GM23338 (cell line): ENCODE measurements around the gene ABCC10.
"Not testable (repeated sequence)": the region's sequence is repeated elsewhere in the genome, so short reads cannot be mapped to it uniquely, and the experiment has no call there.

Source experiments
- CREB1 ChIP-seq: fragments of 250-450 bp; sonication (Bioruptor Pico); IDR thresholded peaks from 2 replicates; pipeline ENCODE4 v1.5.0; 2020; ENCODE audit warnings: low read depth, mild to moderate bottlenecking, moderate library complexity
- EZH2 ChIP-seq: fragments of 200-600 bp; sonication (generic); IDR thresholded peaks from one replicate; pipeline ENCODE4 v1.8.0; 2017; ENCODE audit warnings: antibody characterized with exemption, mild to moderate bottlenecking, low read depth; ENCODE audit not compliant: unreplicated experiment
- EZH2phosphoT487 ChIP-seq: fragments of 200-600 bp; sonication (generic); IDR thresholded peaks from one replicate; pipeline ENCODE4 v1.8.1; 2018; ENCODE audit warnings: antibody characterized with exemption; ENCODE audit not compliant: unreplicated experiment
- JUNB ChIP-seq: IDR thresholded peaks from one replicate; pipeline ENCODE4 v1.6.1; 2016; ENCODE audit warnings: antibody characterized with exemption; ENCODE audit not compliant: unreplicated experiment
- POLR2AphosphoS5 ChIP-seq: IDR thresholded peaks from 2 replicates; pipeline ENCODE4 v1.6.1; 2016; ENCODE audit warnings: antibody characterized with exemption, low read depth
- STAT1 ChIP-seq: IDR thresholded peaks from one replicate; pipeline ENCODE4 v1.6.1; 2016; ENCODE audit warnings: antibody characterized with exemption; ENCODE audit not compliant: unreplicated experiment
- ZNF114 ChIP-seq: fragments of 250-450 bp; sonication (Bioruptor Pico); IDR thresholded peaks from 2 replicates; pipeline ENCODE4 v1.5.0; 2020; ENCODE audit warnings: mild to moderate bottlenecking, moderate library complexity
- ZNF331 ChIP-seq: fragments of 250-450 bp; sonication (Bioruptor Pico); IDR thresholded peaks from 2 replicates; pipeline ENCODE4 v1.5.0; 2020; ENCODE audit warnings: low read depth, mild to moderate bottlenecking, moderate library complexity
- TF ChIP-seq, protein P1 (sequence below), 2 experiments: fragments of 200-600 bp in 1 of 2; sonication (generic) in 1 of 2; conservative IDR thresholded peaks; 2 replicates each; pipeline versions ENCODE4 v1.5.1 to v1.6.1; 2016 to 2017; ENCODE audit warnings: antibody characterized with exemption in 2 of 2, low read depth in 2 of 2, mild to moderate bottlenecking in 2 of 2, moderate library complexity in 1 of 2
- TF ChIP-seq, protein P2 (sequence below): IDR thresholded peaks from one replicate; pipeline ENCODE4 v1.6.1; 2018; ENCODE audit warnings: antibody characterized with exemption; ENCODE audit not compliant: unreplicated experiment
- TF ChIP-seq, protein P3 (sequence below): IDR thresholded peaks from 2 replicates; pipeline ENCODE4 v1.6.1; 2016; ENCODE audit warnings: antibody characterized with exemption

DNA sequence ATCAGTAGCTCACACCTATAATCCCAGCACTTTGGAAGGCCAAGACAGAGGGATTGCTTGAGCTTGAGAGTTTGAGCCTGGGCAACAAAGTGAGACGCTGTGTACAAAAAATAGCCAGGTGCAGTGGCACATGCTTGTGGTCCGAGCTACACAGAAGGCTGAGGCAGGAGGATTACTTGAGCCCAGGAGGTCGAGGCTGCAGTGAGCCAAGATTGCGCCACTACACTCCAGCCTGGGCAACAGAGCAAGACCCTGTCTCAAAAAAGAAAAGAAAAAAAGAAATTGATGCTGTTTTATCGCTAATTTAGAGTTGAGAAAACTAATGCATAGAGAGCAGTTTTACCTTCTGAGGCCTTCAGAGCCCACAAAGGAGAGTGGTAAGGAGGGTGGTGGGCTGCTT lies 71.0 kb downstream of the ABCC10 start:
- TF ChIP-seq, protein P1, sequence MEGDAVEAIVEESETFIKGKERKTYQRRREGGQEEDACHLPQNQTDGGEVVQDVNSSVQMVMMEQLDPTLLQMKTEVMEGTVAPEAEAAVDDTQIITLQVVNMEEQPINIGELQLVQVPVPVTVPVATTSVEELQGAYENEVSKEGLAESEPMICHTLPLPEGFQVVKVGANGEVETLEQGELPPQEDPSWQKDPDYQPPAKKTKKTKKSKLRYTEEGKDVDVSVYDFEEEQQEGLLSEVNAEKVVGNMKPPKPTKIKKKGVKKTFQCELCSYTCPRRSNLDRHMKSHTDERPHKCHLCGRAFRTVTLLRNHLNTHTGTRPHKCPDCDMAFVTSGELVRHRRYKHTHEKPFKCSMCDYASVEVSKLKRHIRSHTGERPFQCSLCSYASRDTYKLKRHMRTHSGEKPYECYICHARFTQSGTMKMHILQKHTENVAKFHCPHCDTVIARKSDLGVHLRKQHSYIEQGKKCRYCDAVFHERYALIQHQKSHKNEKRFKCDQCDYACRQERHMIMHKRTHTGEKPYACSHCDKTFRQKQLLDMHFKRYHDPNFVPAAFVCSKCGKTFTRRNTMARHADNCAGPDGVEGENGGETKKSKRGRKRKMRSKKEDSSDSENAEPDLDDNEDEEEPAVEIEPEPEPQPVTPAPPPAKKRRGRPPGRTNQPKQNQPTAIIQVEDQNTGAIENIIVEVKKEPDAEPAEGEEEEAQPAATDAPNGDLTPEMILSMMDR (conservative IDR thresholded peaks at IDR 0.05; ENCODE audit: low read depth in 2 of 2) = not testable (repeated sequence)
- TF ChIP-seq EZH2phosphoT487; POLR2AphosphoS5; JUNB; ZNF114 (CRISPR knock-in tag); ZNF331 (CRISPR knock-in tag); EZH2; CREB1; STAT1: not testable (repeated sequence)
- TF ChIP-seq, protein P2, sequence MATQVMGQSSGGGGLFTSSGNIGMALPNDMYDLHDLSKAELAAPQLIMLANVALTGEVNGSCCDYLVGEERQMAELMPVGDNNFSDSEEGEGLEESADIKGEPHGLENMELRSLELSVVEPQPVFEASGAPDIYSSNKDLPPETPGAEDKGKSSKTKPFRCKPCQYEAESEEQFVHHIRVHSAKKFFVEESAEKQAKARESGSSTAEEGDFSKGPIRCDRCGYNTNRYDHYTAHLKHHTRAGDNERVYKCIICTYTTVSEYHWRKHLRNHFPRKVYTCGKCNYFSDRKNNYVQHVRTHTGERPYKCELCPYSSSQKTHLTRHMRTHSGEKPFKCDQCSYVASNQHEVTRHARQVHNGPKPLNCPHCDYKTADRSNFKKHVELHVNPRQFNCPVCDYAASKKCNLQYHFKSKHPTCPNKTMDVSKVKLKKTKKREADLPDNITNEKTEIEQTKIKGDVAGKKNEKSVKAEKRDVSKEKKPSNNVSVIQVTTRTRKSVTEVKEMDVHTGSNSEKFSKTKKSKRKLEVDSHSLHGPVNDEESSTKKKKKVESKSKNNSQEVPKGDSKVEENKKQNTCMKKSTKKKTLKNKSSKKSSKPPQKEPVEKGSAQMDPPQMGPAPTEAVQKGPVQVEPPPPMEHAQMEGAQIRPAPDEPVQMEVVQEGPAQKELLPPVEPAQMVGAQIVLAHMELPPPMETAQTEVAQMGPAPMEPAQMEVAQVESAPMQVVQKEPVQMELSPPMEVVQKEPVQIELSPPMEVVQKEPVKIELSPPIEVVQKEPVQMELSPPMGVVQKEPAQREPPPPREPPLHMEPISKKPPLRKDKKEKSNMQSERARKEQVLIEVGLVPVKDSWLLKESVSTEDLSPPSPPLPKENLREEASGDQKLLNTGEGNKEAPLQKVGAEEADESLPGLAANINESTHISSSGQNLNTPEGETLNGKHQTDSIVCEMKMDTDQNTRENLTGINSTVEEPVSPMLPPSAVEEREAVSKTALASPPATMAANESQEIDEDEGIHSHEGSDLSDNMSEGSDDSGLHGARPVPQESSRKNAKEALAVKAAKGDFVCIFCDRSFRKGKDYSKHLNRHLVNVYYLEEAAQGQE = not testable (repeated sequence)
- TF ChIP-seq, protein P3, sequence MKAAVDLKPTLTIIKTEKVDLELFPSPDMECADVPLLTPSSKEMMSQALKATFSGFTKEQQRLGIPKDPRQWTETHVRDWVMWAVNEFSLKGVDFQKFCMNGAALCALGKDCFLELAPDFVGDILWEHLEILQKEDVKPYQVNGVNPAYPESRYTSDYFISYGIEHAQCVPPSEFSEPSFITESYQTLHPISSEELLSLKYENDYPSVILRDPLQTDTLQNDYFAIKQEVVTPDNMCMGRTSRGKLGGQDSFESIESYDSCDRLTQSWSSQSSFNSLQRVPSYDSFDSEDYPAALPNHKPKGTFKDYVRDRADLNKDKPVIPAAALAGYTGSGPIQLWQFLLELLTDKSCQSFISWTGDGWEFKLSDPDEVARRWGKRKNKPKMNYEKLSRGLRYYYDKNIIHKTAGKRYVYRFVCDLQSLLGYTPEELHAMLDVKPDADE = not testable (repeated sequence)
